Keratinocyte (primary cell): ENCODE data around the gene KLRG1.

Experiments used
- EZH2 ChIP-seq: IDR thresholded peaks from one replicate; pipeline ENCODE4 v1.6.1; 2012; ENCODE audit warnings: inconsistent platforms, mild to moderate bottlenecking, low read length, moderate library complexity
- TF ChIP-seq, protein P1 (sequence below), 3 experiments: IDR thresholded peaks in 1 of 3; conservative IDR thresholded peaks in 1 of 3; optimal IDR thresholded peaks in 1 of 3; 2 replicates in 2 of 3; 3 replicates in 1 of 3; pipeline versions ENCODE3 to v1.5.1; 2011; ENCODE audit warnings: low read length in 3 of 3, mild to moderate bottlenecking in 3 of 3, moderate library complexity in 2 of 3, control low read depth in 1 of 3, inconsistent platforms in 1 of 3; ENCODE audit not compliant: insufficient read depth in 2 of 3; ENCODE audit errors: extremely low read depth in 1 of 3

- TF ChIP-seq, protein P1, sequence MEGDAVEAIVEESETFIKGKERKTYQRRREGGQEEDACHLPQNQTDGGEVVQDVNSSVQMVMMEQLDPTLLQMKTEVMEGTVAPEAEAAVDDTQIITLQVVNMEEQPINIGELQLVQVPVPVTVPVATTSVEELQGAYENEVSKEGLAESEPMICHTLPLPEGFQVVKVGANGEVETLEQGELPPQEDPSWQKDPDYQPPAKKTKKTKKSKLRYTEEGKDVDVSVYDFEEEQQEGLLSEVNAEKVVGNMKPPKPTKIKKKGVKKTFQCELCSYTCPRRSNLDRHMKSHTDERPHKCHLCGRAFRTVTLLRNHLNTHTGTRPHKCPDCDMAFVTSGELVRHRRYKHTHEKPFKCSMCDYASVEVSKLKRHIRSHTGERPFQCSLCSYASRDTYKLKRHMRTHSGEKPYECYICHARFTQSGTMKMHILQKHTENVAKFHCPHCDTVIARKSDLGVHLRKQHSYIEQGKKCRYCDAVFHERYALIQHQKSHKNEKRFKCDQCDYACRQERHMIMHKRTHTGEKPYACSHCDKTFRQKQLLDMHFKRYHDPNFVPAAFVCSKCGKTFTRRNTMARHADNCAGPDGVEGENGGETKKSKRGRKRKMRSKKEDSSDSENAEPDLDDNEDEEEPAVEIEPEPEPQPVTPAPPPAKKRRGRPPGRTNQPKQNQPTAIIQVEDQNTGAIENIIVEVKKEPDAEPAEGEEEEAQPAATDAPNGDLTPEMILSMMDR (optimal IDR thresholded peaks at IDR 0.05 in 1 of 3, IDR thresholded peaks at IDR 0.05 in 1 of 3, conservative IDR thresholded peaks at IDR 0.05 in 1 of 3; ENCODE audit: extremely low read depth in 1 of 3, insufficient read depth in 2 of 3, low read length in 3 of 3): no peak
- no peak for TF ChIP-seq EZH2
Measured at GRCh38 chr12:9036227-9036626, 46.9 kb downstream of the KLRG1 start.
